Measurements from ENCODE around the gene PRR3.

DNA sequence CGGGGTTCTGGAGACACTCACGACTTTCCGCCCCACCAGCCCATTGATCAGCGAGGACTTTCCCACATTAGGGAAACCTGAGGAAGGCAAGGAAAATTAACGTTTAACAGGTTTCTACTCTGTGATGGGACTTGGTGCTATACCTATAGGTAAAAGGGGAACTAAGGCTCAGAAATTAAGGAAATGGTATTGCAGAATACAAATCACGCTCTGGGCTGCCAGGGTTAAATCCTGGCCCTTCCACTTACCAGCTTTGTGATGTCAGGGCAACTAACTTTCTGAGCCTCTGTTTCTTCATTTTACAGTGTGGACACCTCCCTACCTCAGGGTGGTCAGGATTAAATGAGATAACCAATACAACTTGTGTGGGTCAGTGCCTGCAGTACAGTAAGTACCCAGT, 9.6 kb upstream of the PRR3 start:
- no peak for TF ChIP-seq CTCF (IDR thresholded peaks at IDR 0.05)
- no peak for TF ChIP-seq POLR2A (IDR thresholded peaks at IDR 0.05)
- TF ChIP-seq EP300 (IDR thresholded peaks at IDR 0.05), result no peak

Data from ovary (tissue), 3 donors.